ENCODE data around the gene POLR2A.
"Not testable (repeated sequence)": the region's sequence is repeated elsewhere in the genome, so short reads cannot be mapped to it uniquely, and the experiment has no call there.

The POLR2A gene

GRCh38 chr17:7460850-7461660, 23.1 kb upstream of the POLR2A start:
- no peak for DNase-seq

- DNase-seq, result no peak
Measured at GRCh38 chr17:7462474-7463371, 21.4 kb upstream of the POLR2A start.

GRCh38 chr17:7463372-7463846, 20.8 kb upstream of the POLR2A start:
- DNase-seq, result no peak

- no peak for DNase-seq
Measured at GRCh38 chr17:7464081-7464480, 20.1 kb upstream of the POLR2A start.

- no peak for DNase-seq
Measured at GRCh38 chr17:7465597-7466275, 18.4 kb upstream of the POLR2A start.

- no peak for DNase-seq
Measured at GRCh38 chr17:7466318-7466638, 17.9 kb upstream of the POLR2A start.

- no peak for DNase-seq
Measured at GRCh38 chr17:7466639-7467341, 17.4 kb upstream of the POLR2A start.

GRCh38 chr17:7467498-7467897, 16.7 kb upstream of the POLR2A start:
- no peak for DNase-seq

GRCh38 chr17:7468290-7468689, 15.9 kb upstream of the POLR2A start:
- DNase-seq, result no peak

GRCh38 chr17:7468804-7469389, 15.3 kb upstream of the POLR2A start:
- no peak for DNase-seq

GRCh38 chr17:7469843-7470242, 14.3 kb upstream of the POLR2A start:
- not testable (repeated sequence) for DNase-seq

GRCh38 chr17:7470457-7470973, 13.7 kb upstream of the POLR2A start:
- DNase-seq, result not testable (repeated sequence)

GRCh38 chr17:7471729-7472128, 12.4 kb upstream of the POLR2A start:
- DNase-seq, result no peak

GRCh38 chr17:7474767-7475166, 9.4 kb upstream of the POLR2A start:
- DNase-seq, result not testable (repeated sequence)

GRCh38 chr17:7475764-7476422, 8.3 kb upstream of the POLR2A start:
- no peak for DNase-seq

- no peak for DNase-seq
Measured at GRCh38 chr17:7476494-7476893, 7.7 kb upstream of the POLR2A start.

GRCh38 chr17:7476951-7477350, 7.2 kb upstream of the POLR2A start:
- DNase-seq, result no peak

- DNase-seq, result no peak
Measured at GRCh38 chr17:7477392-7478275, 6.5 kb upstream of the POLR2A start.

GRCh38 chr17:7478276-7479212, 5.6 kb upstream of the POLR2A start:
- DNase-seq, result no peak

Measured in cortex of kidney (tissue), 1 donor.